Measurements from ENCODE around the gene GCH1.
A peak's percentile ranks its signal among the peaks of the same experiment; 100 is the strongest.
"Not testable (repeated sequence)": the region's sequence is repeated elsewhere in the genome, so short reads cannot be mapped to it uniquely, and the experiment has no call there.

Gene GCH1

GRCh38 chr14:54818201-54819133 is 84.2 kb downstream of the GCH1 start:
- DNase-seq (ENCODE audit: low read depth): peak; percentile 20

GRCh38 chr14:54817506-54817905 is 85.1 kb downstream of the GCH1 start:
- DNase-seq (ENCODE audit: low read depth): no peak

GRCh38 chr14:54816450-54816849 is 86.2 kb downstream of the GCH1 start:
- DNase-seq (ENCODE audit: low read depth): no peak

GRCh38 chr14:54815515-54815914 is 87.1 kb downstream of the GCH1 start:
- no peak for DNase-seq (ENCODE audit: low read depth)

GRCh38 chr14:54815016-54815415 is 87.6 kb downstream of the GCH1 start:
- DNase-seq (ENCODE audit: low read depth): no peak

GRCh38 chr14:54814076-54814475 is 88.5 kb downstream of the GCH1 start:
- DNase-seq (ENCODE audit: low read depth): no peak

- no peak for DNase-seq (ENCODE audit: low read depth)
These were observed 89.5 kb downstream of the GCH1 start for GRCh38 chr14:54813081-54813480.

- DNase-seq (ENCODE audit: low read depth): no peak
These were observed 90.0 kb downstream of the GCH1 start for GRCh38 chr14:54812617-54813016.

- DNase-seq (ENCODE audit: low read depth): no peak
These were observed 92.9 kb downstream of the GCH1 start for GRCh38 chr14:54809767-54810166.

- no peak for DNase-seq (ENCODE audit: low read depth)
These were observed 94.1 kb downstream of the GCH1 start for GRCh38 chr14:54808326-54809161.

GRCh38 chr14:54807881-54808280 is 94.7 kb downstream of the GCH1 start:
- DNase-seq (ENCODE audit: low read depth): no peak

- DNase-seq (ENCODE audit: low read depth): no peak
These were observed 95.2 kb downstream of the GCH1 start for GRCh38 chr14:54807428-54807827.

- no peak for DNase-seq (ENCODE audit: low read depth)
These were observed 96.0 kb downstream of the GCH1 start for GRCh38 chr14:54806616-54807015.

GRCh38 chr14:54805445-54806322 is 96.9 kb downstream of the GCH1 start:
- DNase-seq (ENCODE audit: low read depth): peak; percentile 70

- DNase-seq (ENCODE audit: low read depth): no peak
These were observed 97.6 kb downstream of the GCH1 start for GRCh38 chr14:54805070-54805444.

GRCh38 chr14:54804538-54805041 is 98.0 kb downstream of the GCH1 start:
- no peak for DNase-seq (ENCODE audit: low read depth)

GRCh38 chr14:54803926-54804537 is 98.6 kb downstream of the GCH1 start:
- no peak for DNase-seq (ENCODE audit: low read depth)

GRCh38 chr14:54803396-54803795 is 99.2 kb downstream of the GCH1 start:
- no peak for DNase-seq (ENCODE audit: low read depth)

- not testable (repeated sequence) for DNase-seq (ENCODE audit: low read depth)
These were observed 101.1 kb downstream of the GCH1 start for GRCh38 chr14:54801482-54801881.

- DNase-seq (ENCODE audit: low read depth): no peak
These were observed 104.0 kb downstream of the GCH1 start for GRCh38 chr14:54798465-54799124.

GRCh38 chr14:54797986-54798385 is 104.6 kb downstream of the GCH1 start:
- no peak for DNase-seq (ENCODE audit: low read depth)
